SIG-M5 (cell line): Measurements from ENCODE around the gene ADCY9.

Experiments
- DNase-seq: peaks from one replicate; lab custom pipeline; 2025; lab: John Stamatoyannopoulos, UW

The ADCY9 gene

DNA sequence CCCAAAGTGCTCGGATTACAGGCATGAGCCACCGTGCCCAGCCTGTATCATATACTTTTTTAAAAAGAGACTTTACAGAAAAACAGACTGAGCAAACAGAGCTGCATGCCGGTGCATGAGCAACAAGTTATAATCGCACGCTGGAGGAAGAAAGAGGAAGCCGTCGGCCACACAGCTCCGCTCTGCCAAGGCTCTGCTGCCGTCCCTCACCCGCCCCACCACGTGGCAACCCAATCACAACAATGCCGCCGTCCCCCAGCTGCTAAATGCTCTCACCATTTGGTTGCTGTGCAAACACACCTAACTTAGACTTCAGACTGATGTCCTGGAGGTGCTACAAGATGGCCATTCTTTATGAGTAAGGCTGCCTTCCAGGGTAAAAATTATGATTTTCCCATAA, 83.5 kb downstream of the ADCY9 start:
- peak; percentile 33 for DNase-seq

DNA sequence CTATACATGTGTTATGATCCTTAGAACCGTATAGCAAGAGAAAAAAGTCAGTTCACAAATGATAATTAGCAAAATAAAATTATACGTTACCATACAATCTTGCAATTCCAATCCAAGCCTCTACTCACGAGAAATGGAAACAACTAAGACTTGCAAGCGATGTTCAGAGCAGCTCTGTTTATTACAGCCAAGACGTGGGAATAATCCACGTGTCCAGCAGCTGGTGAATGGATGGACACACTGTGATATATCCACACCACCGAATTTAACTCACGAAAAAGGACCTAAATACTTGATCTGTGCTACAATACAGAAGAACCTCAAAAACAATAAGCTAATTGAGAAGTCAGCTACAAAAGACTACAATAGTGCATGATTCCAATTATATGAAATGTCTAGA, 88.1 kb downstream of the ADCY9 start:
- no peak for DNase-seq

DNA sequence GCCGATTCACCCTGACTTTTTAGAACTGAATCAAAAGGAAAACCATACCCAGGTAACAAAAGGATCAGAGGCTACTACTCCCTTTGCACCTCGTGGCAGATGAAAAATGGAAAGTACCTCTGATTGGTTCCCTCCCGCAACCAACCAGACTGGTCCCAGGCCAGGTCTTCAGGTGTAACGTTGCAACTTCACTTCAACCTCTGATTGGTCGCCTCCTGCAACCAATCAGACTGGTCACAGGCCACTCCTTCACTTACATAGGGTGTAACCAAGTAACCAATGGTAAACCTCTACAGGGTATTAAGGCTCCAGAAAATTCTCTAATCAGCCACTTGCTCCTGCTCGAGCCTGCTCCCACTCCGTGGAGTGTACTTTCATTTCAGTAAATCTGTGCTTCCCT, 89.4 kb downstream of the ADCY9 start:
- no peak for DNase-seq

DNA sequence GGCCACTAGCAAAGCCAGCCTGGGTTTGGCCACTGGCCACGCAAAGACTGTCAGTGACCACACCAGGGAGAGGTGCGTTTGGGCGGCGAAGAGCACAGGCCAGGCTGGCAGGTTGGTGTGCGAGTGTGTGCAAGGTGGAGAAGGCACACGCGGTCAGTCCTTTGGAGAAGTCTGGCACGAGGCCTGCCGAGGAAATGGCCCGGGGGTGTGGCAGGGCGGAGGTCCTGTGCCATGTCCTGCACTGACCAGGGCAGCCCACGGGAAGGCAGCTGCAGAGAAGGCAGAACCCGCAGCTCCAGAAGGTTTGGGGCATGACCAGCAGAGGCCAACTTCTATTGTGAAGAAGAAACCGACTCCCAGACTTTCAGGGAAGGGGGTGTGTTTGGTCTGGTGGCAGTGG, 90.8 kb downstream of the ADCY9 start:
- DNase-seq: no peak

DNA sequence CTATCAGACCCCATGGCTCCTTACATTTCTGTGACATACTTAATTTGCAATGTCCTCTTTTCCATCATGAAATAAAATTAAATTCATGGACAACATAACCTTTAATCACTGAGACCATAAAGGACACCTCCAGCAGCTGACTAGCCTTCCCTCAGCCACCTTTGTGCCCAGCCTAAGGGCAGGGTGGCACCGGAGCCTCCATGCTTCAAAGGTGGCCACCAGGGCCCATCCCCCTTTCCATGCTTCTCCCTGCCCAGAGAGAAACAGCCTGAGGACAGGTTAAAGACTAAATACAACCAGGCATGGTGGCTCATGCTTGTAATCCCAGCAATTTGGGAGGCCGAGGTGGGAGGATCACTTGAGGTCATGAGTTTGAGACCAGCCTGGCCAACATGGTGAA, 94.3 kb downstream of the ADCY9 start:
- no peak for DNase-seq

DNA sequence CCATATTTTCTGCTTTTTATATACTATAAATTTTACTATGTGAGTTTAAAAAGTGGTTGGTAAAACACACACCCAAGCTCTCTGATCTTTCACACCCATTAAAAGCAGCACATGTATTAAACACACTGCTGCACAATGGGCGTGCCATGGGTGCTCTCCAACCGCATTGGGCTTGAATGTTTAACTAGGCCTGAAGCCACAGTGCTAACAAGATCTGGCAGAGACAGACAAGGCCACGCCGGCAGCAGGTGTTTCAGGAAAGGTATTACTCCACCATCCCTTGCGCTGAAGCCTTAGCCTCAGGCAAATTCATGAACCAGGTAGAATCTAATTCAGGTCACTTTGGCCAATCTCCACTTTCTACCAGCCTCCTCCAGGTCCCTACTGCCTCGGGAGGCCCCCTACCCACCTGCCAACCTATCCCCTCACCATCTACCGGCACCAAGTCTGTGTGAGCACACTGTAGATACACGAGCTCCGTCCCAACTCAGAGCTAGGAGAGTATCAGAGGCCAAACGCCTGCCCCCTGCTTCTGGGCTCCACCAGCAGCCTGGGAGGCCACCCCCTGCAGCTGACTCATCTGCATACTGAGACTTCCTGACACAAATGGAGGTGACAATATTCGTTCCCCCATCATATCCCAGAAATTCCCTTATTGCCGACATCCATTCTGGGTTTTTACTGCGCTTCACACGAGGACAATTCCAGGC, 95.0 kb downstream of the ADCY9 start:
- DNase-seq: no peak

DNA sequence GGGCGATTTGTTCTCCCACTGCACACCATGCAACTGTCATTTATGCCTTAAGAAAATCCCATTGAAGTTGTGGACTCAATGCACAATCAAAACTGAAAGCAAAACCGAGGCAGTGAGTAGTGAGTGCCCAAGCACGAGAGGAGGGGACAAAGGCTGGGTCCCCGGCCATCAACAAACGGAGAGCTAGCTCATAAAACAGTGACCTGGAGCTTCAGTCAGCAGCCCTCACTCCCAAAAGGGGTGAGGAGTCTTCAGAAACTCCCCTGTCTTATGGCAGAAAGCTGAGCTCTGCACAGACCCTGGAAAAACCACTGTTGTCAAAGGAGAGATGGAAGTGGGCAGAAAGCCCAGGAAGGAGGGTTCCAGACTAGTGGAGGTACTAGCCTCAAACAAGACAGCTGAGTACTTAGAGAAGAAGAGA, 96.9 kb downstream of the ADCY9 start:
- no peak for DNase-seq

DNA sequence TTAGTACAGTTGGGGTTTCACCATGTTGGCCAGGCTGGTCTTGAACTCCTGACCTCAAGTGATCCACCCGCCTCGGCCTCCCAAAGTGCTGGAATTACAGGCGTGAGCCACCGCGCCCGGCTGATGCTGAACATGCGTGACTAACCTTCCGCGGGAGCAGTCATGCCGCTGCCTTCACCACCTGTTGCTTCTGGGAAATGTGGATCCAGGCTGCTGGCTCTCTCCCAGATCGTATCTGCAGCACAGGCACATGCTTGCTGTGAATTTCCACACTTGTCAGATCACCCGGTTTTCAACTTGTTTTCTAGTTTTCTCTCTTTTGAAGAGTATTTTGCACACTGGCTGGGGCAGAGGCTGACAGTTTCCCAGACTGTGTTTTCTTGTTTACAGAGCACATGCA, 97.9 kb downstream of the ADCY9 start:
- DNase-seq: no peak

DNA sequence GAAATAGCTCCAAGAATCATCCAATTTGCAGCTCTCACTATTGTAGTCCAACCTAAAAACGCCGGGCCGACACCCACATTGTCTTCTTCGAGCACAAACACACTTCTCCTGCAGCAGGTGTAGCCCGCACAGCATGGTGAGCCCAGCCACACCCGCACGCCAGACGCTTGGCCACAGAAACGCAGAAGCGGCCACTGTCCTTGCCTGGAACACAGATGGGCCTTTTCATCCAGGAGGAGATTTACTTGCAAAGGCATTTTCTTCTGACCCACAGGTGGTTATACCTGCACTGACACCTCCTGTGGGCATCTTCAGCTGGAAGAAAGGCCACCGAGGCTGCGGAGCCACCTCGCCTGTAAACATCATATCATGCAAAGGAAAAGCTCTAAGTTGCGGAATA, 98.4 kb downstream of the ADCY9 start:
- DNase-seq: no peak

DNA sequence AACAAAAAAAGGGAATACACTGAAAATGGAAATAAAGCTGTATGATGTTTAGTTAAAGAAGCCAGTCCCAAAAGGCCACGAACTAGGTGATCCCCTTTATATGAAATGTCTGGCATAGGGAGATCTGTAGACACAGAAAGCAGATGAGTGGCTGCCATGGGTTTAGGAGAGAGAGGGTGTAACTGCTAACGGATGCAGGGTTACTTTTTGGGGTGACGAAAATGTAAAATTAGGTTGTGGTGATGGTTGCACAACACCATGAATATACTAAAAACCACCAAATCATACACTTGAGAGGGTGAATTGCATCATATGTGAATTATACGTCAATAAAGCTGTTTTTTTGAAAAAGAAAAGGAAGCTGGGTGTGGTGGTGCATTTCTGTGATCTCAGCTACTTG, 99.6 kb downstream of the ADCY9 start:
- peak; percentile 64 for DNase-seq

DNA sequence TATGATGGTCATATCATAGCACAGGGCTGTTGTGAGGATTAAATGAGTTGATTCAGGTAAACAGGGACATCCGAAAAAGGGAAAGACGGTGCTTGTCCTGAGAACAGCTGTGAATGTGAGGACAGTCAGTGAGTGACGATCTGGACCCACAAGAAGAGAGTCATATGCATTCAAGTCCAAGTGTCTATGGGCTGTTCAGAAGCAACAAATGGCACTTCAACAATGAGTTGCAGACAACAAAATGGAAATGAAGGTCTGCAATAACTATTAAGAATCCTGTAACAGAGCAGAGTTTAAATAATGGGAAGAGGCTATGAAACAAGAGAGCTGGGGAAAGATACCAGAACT, 100.3 kb downstream of the ADCY9 start:
- no peak for DNase-seq

DNA sequence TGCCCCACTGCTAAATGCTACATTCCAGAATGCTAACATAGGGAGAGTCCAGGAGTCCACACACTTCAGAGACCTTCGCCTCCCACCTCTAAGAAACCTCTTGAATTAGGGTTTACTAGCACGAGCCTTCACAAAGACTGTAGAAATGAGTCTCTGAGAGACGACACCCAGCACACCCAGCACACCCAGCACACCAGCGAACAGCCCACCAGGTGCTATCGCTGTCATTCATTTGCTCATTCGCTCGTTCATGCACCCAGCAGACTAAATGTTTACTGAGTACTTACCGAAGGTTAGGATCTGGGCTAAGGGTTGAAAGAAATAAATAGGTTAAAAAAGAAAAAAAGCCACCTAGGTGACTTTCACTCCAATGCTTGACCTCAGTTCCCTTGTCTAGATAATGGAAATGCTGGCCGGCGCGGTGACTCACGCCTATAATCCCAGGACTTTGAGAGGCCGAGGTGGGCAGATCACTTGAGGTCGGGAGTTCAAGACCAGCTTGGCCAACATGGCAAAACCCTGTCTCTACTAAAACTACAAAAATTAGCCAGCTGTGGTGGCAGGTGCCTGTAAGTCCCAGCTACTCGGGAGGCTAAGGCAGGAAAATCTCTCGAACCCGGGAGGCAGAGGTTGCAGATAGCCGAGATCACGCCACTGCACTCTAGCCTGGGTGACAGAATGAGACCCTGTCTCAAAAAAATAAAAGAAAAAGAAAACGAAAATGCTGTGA, 100.8 kb downstream of the ADCY9 start:
- DNase-seq: no peak

DNA sequence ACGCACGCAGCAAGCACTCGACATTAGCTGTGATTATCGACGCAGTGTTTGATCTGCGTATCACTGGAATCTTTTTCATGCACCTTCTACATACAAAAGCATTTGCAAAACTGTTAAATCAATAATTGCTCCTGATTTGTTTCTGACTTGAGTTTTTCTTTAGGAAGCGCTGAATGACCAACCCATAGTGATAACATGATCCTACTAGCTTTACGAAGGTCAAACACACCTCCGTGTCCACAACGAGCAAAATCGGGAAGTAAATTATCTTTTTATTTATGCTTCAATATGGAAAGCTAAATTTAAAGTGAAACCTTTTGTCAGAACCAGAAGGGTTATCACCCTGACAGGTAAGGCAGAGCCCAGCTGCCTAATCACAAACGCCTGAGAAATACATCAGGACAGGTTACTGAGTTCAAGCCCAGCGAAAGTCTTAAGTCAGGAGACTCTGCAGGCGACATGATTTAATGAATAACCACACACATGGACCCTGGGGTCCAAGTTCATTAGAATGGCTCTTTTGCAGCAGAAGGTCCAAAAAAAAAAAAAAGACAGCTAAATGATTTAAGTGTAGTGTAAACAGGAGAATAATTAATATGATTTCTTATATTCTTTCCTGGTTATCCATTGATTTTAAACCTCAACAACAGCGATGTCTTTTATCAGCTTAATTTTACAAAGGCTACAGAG, 104.2 kb downstream of the ADCY9 start:
- no peak for DNase-seq

DNA sequence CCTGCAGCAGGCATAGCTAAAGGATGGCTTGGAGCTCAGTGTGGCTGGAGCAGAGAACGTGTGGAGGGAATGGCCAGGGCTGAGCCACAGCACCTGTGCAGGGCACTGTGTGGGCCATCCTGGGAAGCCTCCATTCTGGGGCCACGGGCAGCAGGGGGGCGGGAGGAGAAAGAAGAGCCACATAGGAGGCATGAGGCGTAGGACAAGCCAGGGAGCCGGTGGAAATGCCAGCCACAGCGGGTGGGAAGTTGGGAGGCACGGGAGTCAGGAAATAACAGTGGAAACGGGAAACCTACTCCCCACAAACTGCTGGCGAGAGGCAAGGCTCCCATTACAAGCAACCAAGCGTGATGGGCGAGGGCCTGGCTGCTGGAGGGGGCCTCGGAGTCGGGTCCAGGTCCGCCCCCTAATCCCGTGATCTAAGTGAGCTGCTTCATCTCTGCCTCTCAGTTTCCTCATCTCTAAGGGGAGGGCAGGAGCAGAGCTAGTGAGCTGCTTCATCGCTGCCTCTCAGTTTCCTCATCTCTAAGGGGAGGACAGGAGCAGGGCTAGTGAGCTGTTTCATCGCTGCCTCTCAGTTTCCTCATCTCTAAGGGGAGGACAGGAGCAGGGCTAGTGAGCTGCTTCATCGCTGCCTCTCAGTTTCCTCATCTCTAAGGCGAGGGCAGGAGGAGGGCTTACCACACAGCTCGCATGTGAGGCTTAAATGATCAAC, 104.9 kb downstream of the ADCY9 start:
- DNase-seq: peak; percentile 79

DNA sequence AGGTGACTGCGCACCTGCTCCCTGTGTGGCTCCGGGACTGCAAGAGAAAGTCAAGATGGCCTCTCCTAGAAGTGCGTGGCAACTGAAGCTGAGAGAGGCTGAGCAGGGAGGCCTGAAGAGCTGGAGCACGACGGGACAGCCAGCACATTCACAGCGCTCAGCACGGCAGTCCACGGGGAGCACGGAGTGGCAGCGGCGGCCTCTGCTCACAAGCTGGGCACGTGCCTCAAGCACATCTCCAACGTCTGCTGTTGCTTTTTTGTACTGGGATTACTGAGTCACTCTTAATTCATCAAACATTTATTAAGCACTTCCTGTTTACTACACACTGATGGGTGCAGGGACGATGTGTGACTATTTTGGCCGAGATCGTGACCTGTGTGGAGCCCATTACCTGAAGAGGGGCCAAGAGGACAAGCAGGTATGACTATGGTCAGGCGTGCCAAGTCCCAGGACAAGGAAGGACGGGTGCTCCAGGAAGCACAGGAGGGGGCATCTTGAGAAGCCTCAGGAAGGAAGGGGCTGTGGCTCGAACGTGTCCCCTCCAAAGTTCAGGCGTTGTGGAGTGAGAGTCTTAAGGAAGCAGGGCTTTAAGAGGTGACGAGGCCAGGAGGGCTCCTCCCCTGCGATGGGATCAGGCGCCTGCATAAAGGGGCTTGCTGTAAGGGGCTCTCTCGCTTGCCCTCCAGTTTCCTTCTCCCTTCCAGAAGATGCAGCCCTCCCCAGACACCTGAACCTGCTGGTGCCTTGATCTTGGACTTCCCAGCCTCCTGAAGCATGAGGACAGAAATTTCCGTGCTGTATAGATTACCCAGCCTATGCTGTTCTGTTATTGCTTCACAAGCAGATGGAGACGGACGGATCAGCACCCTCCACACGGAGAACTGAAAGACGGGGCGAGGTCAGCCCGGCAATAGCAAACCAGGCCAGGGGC, 105.8 kb downstream of the ADCY9 start:
- no peak for DNase-seq

DNA sequence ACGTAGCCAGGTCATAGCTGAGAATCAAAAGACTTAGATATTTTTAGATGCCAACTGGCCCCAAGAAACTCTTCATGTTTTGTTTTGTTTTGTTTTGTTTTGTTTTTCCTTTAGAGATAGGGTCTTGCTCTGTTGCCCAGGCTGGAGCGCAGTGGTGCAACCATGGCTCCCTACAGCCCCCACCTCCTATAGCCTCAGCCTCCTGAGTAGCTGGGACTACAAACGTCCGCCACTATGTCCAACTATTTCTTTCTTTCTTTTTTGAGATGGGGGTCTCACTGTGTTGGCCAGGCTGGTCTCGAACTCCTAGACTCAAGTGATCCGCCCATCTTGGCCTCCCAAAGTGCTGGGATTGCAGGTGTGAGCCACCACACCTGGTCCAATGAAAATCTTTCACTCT, 107.1 kb downstream of the ADCY9 start:
- DNase-seq: no peak

DNA sequence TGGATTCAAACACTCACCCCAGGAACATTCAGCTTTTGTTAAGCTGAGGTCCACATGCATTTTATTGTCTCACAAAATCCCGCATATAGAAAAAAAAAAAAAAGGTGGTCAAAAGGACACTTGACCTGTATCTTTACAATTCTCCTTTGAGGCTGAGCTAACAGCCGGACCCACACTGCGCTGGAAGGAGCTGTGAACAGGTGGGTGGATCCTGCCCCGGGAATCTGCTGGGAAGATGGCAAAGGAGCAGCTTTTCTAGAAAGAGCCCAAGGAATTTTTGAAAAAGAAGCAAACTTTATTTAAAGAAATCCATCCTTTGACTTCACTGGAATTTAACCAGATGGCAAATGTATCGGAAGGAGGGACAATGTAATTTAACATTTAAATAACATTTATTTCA, 108.1 kb downstream of the ADCY9 start:
- no peak for DNase-seq

DNA sequence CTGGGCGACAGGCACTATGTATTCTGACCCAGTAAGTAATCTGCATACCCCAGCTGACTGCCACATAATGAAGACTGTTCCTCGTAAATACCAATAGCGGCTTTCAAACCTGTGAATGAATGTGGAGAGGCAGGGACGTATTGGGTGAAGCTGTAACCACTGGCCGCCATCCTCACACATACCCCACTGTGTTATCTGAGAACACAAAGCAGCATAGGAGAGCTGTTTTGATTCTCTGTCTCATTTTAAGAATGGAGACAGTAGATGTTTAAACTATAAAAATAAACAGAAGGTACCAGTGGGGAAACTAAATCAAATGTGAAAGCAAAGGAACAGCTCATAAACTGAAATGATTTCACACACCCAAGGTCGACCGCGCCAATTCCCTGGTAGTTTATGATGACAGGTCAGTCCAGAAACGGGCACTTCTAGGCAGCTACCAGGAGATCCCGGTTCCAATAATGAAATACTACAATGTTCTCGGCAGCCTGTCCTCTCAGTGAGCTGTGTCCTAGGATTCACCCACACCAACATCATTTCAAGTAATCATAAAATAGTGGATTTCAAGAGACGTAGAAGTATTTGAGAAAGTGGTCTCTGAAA, 109.7 kb downstream of the ADCY9 start:
- DNase-seq: no peak

DNA sequence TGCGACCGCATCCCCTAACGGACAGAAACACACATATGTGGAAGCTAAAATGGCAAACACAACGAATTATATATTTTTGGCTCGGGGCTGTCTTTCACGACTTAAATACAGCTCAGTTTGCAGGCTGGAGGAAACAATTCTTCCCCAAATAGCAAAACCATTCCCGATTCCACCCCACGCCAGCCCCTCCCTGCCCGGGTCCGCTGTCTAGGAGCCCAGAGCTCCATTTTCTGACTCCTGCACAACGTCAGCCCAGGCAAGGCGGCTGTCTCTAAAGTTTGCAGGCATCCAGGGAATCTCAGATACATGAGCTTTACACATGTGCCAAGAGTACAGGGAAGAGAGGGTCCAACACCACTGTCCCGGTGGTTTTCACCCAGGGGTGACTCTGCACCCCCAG, 110.5 kb downstream of the ADCY9 start:
- DNase-seq: no peak

DNA sequence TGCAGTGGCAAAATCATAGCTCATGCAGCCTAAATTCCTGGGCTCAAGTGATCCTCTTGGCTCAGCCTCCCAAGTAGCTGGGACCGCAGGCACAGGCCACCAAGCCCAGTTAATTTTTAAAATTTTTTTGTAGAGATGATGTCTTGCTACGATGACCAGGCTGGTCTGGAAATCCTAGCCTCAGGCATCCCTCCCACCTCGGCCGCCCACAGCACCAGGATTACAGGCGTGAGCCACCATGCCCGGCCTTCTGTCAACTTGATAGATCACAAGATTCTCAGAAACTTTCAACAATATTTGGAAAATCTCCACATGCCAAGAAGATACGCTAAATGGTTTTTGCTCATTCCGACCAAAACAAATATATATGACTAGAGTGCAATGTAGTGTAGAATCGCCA, 111.0 kb downstream of the ADCY9 start:
- DNase-seq: no peak

DNA sequence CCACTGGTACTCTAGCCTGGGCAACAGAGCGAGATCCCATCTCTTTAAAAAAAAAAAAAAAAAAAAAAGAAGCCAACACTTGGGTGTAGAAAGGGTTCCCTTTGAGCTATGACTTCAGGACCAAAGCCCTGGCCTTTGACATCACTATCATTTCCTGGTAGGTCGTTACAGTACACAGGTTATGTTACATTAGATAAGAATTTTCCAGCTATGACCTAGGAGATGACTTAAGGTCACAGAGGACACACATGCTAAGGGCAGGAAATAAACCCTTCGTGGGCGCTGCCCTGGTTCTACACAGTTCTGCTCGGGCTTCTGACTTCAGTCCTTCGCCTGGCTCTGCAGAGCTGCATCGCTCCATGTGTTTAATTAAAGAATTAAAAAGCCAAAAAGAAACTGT, 112.0 kb downstream of the ADCY9 start:
- DNase-seq: no peak
